NCI-H128 (cell line): Measurements from ENCODE around the gene LRRC70.
"Not testable (repeated sequence)": the region's sequence is repeated elsewhere in the genome, so short reads cannot be mapped to it uniquely, and the experiment has no call there.

Experiments
- DNase-seq: peaks from one replicate; lab custom pipeline; 2025; ENCODE audit not compliant: unreplicated experiment; lab: John Stamatoyannopoulos, UW

The LRRC70 gene, protein sequence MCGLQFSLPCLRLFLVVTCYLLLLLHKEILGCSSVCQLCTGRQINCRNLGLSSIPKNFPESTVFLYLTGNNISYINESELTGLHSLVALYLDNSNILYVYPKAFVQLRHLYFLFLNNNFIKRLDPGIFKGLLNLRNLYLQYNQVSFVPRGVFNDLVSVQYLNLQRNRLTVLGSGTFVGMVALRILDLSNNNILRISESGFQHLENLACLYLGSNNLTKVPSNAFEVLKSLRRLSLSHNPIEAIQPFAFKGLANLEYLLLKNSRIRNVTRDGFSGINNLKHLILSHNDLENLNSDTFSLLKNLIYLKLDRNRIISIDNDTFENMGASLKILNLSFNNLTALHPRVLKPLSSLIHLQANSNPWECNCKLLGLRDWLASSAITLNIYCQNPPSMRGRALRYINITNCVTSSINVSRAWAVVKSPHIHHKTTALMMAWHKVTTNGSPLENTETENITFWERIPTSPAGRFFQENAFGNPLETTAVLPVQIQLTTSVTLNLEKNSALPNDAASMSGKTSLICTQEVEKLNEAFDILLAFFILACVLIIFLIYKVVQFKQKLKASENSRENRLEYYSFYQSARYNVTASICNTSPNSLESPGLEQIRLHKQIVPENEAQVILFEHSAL

DNA sequence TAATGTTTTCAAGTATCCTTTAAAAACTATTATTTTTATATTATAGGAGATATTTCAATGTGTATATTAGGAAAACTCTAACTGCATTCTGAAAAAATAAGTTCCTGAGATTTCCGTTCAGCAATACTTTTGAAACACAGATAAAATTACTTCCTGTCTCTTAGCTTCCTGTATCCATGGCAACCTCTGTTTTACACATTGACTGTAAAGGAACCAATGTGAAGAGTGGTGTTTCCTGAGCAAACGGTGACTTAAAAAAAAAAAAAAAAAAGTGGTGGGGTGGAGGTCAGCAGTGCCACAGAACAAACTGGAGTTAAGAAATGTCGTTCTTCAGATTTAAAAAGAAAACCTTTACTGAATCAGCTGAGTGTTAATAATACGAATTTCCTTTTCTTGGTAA is at the start of gene LRRC70:
Gene LRRC70, plus strand, starts transcription at position 280 of the 400 bp plus-strand sequence. CDS start 620 bp downstream, outside the sequence.
- no peak for DNase-seq

DNA sequence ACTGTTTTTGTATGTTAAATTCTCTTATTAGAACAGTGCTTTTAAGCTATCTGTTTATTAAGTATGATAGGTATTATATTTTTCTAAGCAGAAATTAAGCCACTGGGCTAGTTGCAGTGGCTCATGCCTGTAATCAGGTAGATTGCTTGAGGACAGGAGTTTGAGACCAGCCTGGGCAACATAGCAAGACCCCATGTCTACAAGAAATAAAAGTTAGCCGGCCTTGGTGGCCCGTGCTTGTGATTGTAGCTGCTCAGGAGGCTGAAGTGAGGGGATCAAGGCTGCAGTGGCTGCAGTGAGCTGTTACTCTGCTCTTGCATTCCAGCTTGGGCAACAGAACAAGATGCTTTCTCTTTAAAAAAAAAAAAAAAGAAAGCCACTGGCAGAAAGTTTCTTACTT is 45.0 kb upstream of the LRRC70 start:
- no peak for DNase-seq

DNA sequence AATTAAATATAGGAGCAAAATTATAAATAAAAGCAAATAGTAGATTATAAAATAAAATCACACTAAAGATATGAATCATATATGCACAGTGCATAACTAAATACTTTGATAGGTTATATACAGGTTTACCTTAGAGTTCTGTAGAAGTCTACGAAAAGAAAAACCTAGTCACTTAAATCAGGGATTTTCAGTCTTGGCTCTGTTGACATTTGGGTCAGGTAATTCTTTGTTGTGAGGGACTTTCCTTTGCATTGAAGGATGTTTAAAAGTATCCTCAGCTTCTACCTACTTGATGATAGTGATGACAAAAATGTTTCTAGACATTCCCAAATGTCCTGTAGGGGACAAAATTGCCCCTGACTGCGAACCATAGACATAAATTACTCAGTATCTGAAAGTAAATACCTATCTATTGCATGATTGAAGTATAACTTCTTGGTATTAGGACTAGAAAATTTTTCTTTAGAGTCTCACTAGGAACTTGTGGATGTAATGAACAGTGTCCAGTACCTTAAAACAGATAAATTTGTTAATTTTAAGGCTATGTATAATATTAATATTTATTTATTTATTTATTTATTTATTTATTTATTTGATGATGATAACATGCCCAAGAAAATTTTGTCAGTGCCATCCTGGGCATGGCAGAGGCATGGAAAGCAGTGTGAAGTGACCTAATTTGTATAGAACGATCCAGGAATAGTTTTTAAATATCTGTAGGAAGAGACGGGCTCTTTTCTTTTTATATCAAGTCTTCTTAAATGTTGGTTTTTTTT is 44.0 kb upstream of the LRRC70 start:
- no peak for DNase-seq

DNA sequence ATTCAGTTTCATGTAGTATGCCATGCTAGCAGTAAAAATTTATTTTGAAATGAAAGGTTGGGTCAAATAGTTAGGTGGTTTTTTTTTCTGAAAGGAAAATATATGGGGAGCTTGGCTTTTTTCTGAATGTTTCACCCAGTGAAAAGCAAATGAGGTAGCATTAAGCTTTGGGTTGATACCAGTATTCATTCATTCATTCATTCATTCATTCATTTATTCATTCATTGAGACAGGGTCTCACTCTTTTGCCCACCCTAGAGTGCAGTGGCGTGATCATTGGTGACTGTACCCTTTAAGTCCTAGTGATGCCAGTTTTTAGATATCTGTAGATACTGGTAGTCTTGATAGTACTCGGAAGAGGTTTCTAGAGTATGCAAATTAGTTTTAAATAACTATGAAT is 42.4 kb upstream of the LRRC70 start:
- no peak for DNase-seq

DNA sequence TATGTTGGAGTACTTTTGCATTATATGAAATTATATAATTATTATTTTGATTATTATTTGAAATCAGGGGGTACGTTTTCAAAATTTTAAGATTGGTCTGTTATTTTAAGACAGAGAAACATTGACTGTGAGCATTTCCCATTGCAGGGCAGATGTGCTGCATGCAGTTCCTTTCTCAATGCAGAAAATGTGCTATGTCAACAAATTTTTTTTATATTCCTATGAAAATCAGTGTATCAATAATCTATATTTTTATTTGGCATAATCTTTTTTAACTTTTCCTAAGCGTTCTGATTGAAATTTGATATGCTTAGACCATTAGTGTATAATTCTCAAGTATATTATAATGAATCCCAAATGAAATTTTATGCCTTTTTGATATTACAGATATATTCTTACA is 41.8 kb upstream of the LRRC70 start:
- DNase-seq: no peak

DNA sequence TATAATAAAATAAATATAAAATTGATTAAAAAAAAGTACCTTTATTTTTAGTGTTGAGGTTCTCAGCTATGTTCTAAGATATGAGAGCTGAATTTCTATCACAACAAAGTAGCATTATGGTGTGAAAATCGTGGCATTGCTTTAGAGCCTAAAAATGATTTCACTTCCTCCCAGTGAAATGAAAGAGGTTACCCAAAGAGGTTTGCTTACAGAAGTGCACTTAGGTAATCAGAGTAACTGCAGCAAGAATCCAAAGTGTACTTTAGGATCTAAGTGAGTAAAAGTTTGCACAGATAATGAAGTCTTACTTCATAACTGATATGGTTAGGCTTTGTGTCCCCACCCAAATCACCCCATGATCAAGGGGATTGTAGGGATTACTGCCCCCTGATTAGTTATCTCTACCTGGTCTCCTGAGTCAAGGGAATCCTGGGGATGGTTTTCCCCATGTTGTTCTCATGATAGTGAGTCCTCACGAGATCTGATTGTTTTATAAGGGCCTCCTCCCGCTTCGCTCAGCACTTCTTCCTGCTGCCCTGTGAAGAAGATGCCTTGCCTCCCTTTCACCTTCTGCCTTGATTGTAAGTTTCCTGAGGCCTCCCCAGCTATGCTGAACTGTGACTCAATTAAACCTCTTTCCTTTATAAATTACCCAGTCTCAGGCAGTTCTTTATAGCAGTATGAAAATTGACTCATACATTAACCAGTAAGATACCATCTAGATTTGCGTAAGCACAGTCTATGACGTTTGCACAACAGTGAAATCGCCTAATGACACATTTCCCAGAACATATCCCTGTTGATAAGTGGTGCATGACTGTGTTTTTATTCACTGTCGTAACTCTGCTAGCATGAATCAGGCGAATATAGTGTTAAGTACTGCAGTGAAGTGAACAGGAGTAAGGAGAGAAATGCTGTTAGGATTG is 40.3 kb upstream of the LRRC70 start:
- no peak for DNase-seq

DNA sequence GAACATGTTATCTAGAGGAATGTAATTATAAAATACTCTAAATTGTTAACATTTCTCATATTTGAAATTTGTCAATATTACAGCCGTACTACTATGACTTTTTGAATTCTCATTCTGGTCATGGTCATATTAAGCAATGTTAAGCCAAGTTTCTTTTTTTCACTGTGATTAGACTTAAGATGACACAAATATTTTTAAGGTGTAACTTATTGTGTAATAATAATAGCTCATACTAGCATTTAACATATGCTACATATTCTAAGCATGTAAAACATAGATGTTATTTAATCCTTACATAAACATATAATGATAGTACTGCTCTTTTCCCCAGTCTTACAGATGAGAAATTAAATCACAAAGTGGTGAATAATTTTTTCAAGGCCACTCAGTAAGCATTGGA is 35.9 kb upstream of the LRRC70 start:
- no peak for DNase-seq

DNA sequence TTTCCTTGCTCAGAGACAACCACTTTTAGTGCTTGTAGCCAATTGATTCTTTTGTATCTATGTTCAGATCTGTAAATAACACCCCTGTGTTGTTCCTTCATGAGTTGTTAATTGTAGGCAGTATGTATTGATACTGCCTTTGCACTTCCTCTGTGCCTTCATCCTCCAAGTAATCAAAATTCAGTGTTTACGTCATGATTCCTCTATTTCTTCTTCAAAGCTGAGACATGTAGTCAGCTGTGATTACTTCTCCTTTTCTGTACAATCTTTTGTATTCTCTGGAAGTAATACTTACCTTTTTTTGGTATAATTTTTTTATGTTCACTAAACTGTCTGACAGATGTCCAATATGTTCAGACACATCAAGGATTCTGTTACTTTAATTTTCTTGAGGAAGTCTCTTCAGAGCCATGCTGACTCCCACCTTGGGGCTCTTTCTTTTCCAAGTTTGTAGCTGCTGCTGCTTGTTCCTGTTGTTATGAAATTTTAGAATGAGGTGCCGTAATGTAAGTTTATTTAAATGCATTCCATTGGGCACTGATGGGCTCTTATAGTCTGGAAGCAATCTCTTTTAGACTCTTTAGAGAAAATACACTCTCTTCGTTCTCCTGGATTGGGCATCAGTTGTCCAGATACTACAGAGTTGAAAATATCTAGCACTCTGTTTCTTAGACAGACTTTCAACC is 30.5 kb upstream of the LRRC70 start:
- no peak for DNase-seq

DNA sequence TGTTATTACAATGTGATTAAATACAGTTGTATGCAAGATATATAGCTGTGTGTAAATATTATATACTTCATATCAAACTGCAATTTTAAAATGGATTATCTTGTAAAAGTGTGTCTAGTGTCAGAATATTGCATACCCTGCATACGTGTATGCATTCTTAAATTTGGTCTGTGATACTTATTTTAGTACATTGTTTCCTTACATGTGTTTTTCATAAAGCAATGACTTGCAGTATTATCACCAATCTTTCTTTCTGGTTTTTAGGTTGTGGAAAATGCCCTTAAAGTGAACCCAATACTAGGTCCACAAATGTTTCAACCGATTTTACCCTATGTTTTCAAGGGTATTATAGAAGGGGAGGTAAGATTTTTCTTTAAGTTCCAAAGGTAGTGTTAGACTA is 28.5 kb upstream of the LRRC70 start:
- DNase-seq: no peak

DNA sequence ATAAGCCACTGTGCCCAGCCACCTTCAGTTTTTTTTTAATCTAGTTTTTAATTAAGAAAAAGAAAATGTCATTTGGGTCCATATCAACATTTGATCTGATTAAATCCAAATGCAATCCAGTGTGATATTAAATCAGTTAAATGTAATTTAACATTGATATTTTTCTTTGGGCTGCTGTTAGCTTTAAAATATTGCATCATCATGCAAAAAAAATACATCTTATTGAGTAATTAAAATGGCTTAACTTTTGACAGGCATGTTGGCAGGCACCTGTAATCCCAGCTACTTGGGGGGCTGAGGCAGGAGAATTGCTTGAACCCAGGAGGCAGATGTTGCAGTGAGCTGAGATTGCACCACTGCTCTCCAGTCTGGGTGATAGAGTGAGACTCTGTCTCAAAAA is 22.7 kb upstream of the LRRC70 start:
- no peak for DNase-seq

DNA sequence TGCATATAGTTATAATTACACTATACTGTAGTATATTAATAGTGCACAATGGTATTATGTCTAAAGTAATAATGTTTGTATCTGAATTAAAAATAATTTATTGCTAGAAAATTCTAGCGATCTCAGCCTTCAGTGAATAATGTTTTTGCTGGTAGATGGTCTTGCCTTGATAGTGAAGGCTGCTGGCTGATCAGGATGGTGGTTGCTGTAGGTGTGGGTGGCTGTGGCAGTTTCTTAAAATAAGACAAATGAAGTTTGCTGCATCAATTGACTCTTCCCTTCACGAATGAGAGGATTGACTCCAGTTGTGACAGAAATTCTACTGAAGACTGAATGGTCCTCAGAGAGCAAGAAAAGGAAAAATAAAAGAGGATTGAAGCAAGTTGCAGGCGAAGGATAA is 19.7 kb upstream of the LRRC70 start:
- DNase-seq: no peak

DNA sequence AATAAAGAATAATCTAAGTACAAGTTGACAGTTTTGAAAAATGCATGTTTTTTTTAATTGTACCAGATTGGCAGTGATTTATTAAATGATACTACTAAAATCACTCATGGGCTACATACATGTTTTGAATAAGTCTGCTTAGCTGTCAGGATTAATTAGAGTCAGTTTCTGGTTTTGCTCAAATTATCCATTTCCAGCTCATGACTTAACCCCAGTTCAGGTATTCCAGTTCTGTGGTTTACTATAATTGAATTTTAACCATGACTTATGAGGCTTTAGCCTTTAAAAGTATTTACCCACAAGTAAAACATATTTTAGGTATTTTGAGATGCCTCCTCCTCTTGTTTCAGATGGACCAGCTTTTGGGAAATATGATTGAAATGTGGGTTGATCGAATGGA is 17.8 kb upstream of the LRRC70 start:
- DNase-seq: no peak

DNA sequence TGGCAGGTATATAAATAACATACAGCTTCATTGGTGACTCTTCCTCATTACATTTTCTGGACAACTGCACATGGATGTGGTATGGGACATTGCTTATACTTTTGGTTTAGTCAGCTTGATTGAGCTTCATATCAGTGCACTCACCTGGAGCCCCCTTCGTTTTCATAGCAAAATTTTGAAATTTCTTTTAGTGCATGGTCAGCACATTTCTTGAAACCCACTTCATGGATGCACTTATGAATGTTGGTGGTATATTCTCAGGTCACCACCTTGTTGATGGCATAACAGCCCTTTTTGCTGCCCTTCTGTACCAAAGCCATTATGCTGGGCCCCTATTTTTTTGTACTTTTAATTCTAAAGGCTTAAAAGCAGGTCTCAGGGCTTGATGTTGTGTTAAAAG is 16.7 kb upstream of the LRRC70 start:
- no peak for DNase-seq

DNA sequence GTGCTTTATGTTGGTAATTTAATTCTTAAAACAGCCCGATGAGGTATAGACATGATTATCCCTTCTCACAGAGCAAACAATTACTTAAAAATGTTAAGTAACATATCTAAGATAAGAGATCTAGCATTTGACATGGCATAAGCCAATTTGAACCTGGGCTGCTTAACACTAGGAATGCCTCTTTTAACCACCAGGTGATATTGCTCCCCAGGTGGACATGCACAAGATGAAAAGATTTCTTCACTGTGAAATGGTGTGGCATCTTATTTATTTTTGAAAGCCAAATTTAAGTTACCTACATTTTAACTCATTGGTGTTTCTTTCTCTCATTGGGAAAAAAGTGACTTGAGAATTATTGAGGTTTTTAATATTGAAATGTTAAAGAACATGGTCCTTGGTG is 15.8 kb upstream of the LRRC70 start:
- no peak for DNase-seq

DNA sequence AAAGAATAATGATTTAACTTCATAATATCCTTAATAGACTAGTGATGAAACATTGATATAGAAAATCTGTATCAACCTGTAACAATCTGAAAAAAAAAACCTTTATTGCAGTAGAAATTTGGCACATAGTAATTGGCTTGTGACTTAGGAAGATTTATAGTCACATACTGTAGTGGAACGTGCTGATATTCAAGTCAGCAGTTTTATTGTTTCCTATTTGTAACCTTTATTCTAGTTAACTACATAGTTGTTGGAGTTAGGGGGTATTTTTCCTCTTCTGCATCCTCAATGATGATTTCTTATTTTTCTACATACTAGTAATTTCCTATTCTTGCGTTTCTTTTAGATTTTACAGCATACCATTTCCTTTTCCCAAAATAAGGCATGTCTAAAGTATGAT is 14.5 kb upstream of the LRRC70 start:
- no peak for DNase-seq

DNA sequence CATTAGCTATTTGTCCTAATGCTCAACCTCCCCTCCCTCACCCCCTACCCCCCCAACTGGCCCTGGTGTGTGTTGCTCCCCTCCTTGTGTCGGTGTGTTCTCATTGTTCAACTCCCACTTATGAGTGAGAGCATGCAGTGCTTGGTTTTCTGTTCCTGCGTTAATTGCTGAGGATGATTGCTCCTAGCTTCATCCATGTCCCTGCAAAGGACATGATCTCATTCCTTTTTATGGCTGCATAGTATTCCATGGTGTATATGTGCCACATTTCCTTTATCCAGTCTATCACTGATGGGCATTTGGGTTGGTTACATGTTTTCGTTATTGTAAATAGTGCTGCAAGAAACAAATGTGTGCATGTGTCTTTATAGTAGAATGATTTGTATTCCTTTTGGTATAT is 12.9 kb upstream of the LRRC70 start:
- DNase-seq: not testable (repeated sequence)

DNA sequence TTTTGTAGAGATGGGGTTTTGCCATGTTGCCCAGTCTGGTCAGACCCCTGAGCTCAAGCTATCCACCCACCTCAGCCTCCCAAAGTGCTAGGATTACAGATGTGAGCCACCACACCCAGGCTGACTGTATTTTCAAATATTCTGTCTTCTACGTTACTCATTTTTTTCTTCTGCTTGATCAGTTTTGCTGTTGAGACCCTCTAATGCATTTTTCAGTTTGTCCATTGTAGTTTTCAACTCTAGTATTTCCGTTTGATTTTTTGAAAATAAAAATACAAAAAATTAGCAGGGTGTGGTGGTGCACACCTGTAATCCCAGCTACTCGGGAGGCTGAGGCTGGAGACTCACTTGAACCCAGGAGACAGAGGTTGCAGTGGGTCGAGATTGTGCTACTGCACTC is 10.5 kb upstream of the LRRC70 start:
- no peak for DNase-seq

DNA sequence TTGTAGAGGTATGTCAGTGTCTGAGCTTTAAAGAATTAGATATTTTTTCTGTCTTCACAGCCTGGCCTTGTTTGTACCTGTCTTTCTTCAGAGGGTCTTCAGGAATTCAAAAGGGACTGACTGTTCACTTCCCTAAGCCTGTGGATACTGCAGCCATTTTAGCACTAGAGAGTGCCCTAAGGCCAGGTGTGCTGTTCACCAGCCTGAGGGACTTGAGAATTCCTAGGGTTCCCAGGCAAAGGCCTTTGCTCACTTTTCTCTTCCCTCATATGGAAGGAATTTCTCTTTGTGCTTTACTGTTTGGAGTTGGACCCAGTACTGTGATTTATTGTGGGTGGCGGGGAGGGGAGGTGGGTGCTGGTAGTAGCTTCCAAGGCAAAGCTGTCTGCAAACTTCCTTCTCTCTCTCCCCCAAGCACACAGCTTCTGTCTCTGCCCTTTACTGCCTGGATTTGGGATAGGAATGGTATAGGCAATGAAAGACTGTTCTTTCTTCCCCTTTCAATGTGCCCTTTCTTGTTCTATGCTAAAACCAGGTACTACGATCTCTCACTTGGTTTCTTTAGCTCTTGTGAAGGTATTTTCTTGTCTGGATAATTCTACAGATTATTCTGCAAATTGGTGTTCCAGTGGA is 9.7 kb upstream of the LRRC70 start:
- DNase-seq: no peak

DNA sequence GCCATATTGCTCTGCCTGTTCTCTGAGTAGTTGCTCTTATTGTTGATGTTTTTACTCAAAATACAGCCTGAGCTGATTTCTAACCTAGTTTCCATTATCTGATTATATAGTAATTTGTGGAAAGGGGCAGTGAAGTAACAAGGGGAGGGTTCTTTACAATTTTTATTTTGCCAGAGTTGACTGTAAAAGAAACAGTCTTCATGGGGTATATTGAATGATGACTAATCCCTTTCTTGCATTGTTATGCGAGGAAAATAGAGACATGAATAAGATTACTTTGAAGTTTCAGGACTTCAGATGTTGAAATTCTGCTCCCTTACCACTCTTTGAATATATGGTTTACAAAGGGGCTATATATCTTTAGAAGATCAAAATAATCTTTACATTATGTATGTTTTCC is 9.1 kb upstream of the LRRC70 start:
- no peak for DNase-seq

DNA sequence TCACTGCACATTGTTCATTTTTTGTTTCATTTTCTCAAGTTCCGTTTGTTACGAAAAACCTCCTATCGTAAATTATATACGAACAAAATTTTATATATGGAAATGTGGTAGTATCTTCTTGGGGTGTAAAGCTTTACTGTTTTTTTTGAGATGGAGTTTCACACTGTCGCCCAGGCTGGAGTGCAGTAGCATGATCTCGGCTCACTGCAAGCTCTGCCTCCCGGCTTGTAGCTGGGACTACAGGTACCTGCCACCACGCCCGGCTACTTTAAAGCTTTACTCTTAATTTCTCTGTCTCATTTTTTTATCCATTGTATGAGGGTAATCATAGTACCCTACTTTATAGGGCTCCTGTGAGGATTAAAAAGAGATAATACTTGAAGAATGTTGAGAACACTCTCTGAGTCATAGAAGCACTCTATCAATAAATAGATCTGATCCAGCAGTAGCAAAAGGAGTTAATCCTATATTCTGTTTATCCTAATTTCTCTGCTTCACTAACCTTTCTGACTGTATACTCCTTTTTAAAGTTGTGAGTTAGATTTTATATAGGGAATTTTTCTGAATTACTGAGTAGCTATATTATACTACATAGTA is 5.6 kb upstream of the LRRC70 start:
- DNase-seq: no peak
